GM12873 (cell line): ENCODE data around the gene GNAQ.

Source experiments
- CTCF ChIP-seq: IDR thresholded peaks from 2 replicates; pipeline ENCODE4 v1.5.1; 2012; ENCODE audit warnings: low read depth, mild to moderate bottlenecking, moderate library complexity, low read length, control low read depth; ENCODE audit not compliant: insufficient read depth; ENCODE audit errors: missing control alignments

The GNAQ gene

GRCh38 chr9:77773381-77773780, 258.2 kb downstream of the GNAQ start:
- TF ChIP-seq CTCF: no peak

DNA sequence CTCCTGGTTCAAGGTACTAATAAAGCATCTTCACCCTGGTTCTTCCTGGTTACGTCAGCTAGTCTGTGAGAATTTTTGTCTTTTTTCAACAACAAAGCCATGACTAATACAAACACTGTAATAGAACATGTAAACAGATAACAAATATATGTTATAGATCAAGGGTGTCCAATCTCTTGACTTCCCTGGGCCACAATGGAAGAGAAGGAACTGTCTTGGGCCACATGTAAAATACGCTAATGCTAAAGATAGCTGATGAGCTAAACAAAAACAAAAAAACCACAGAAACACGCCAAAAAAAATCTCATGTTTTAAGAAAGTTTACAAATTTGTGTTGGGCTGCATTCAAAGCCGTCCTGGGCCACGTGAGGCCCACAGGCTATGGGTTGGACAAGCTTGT, 259.0 kb downstream of the GNAQ start:
- TF ChIP-seq CTCF: no peak

GRCh38 chr9:77771171-77771570, 260.4 kb downstream of the GNAQ start:
- no peak for TF ChIP-seq CTCF

GRCh38 chr9:77770340-77770739, 261.3 kb downstream of the GNAQ start:
- no peak for TF ChIP-seq CTCF

DNA sequence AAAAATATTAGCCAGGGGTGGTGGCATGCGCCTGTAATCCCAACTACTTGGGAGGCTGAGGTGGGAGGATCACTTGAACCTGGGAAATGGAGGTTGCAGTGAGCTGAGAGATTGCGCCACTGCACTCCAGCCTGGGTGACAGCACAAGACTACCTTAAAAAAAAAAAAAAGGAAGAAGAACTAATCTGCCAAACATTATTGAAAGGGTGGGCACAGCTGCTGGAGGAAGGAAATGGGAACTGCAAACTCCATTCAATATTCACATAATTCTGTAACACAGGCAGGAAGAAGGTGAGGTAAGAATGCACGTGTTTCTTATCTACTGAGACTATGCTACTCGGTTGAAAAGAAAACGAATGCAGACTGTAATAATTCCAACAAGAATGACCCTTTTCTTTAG, 262.4 kb downstream of the GNAQ start:
- no peak for TF ChIP-seq CTCF

GRCh38 chr9:77766587-77766986, 265.0 kb downstream of the GNAQ start:
- no peak for TF ChIP-seq CTCF

- no peak for TF ChIP-seq CTCF
Observed at GRCh38 chr9:77765781-77766259, 265.8 kb downstream of the GNAQ start.
